Activated naive CD8-positive, alpha-beta T cell treated with anti-CD3 and anti-CD28 coated beads, Interleukin-2, amount 10 ng/mL, durations not matched to agents 7 days and 5 days (primary cell): Measurements from ENCODE around the gene AFG1L. TPM values are rescaled to one million over a fixed set of nuclear protein-coding genes. Genes with fewer than 3 reads are reported as not detected.

Experiments
- ATAC-seq: fragments of 150-1000 bp; cut with Tn5 transposase; one replicate; pipeline ENCODE4 v1.10.0; 2021; ENCODE audit warnings: low read depth, moderate library complexity
- POLR2A ChIA-PET: fragments of 350-600 bp; sonication (Branson Sonifier 250); formaldehyde crosslinking; loops from one replicate; lab custom pipeline; 2021; ENCODE audit warnings: antibody characterized with exemption; lab: Charles Lee
- DNase-seq: peaks from one replicate; pipeline ENCODE4 v3.0.0; 2021
- H3K27ac Mint-ChIP-seq: one replicate; pipeline ENCODE4 v1.8.0; 2022; ENCODE audit warnings: mild to moderate bottlenecking, mixed read lengths
- H3K27me3 Mint-ChIP-seq: one replicate; pipeline ENCODE4 v1.8.0; 2022; ENCODE audit warnings: mild to moderate bottlenecking, moderate library complexity, mixed read lengths
- H3K36me3 Mint-ChIP-seq: one replicate; pipeline ENCODE4 v1.8.0; 2021; ENCODE audit warnings: mild to moderate bottlenecking, mixed read lengths
- H3K4me1 Mint-ChIP-seq: one replicate; pipeline ENCODE4 v1.8.0; 2021; ENCODE audit warnings: mixed read lengths
- H3K4me3 Mint-ChIP-seq: one replicate; pipeline ENCODE4 v1.8.0; 2022; ENCODE audit warnings: mild to moderate bottlenecking, moderate library complexity, mixed read lengths
- H3K9me3 Mint-ChIP-seq: one replicate; pipeline ENCODE4 v1.8.0; 2021; ENCODE audit warnings: mixed read lengths
- total RNA-seq, 2 experiments: library from RNA; stranded (reverse); gene quantifications; one replicate each; pipeline ENCODE4 v1.2.3, GENCODE V29; 2021

The AFG1L gene
- total RNA-seq, 2 experiments from 2014 or later: 4.9 to 5.5 TPM

GRCh38 chr6:108570517-108570916, 275.7 kb downstream of the AFG1L start:
- H3K4me1 Mint-ChIP-seq: peaks cover 28% of the 10 kb centered on the region
- H3K9me3 Mint-ChIP-seq: no peaks in the 10 kb centered on the region

GRCh38 chr6:108574457-108575141, 279.7 kb downstream of the AFG1L start:
- Mint-ChIP-seq H3K36me3 (peaks cover 26% of the 10 kb centered on the region), H3K4me1 (peaks cover 17% of the 10 kb centered on the region), H3K27me3 (no peaks in the 10 kb centered on the region), H3K9me3 (no peaks in the 10 kb centered on the region), H3K27ac (no peak overlapping the region), H3K4me3 (no peak overlapping the region)
- no peak for ATAC-seq
- POLR2A ChIA-PET: no interaction called here
- DNase-seq: no peak

More at GRCh38 chr6:108570517-108570916, 275.7 kb downstream of the AFG1L start:
- Mint-ChIP-seq H3K27ac (no peak overlapping the region), H3K4me3 (no peak overlapping the region), H3K36me3 (peaks cover 36% of the 10 kb centered on the region), H3K27me3 (no peaks in the 10 kb centered on the region)
- POLR2A ChIA-PET: interaction anchor here (0.7 kb wide), 2 partner anchors 12 to 263 kb away, joined by 3 read pairs; no protein-coding TSS in a partner anchor
- ATAC-seq (no peak), DNase-seq (no peak)

Other genes with a start within 250 kb of the AFG1L start
- 10 to 100 TPM; 34.3 to 35.1 TPM for gene OSTM1, start 220.3 kb upstream of the AFG1L start, total RNA-seq
- not detected for gene NR2E1, start 129.0 kb upstream of the AFG1L start, total RNA-seq
- 10 to 100 TPM; 85.0 to 92.5 TPM for gene SNX3, start 34.0 kb upstream of the AFG1L start, total RNA-seq